GM12865 (cell line): ENCODE results near the gene ACTL7A.

Experiments
- DNase-seq: peaks from one replicate; pipeline ENCODE4 v3.0.0; 2010; ENCODE audit warnings: low read depth
- H3K4me3 ChIP-seq: 2 replicates; pipeline ENCODE4 v1.5.1; 2011; ENCODE audit warnings: mild to moderate bottlenecking, low read depth, low read length, control low read depth
- CTCF ChIP-seq: IDR thresholded peaks from 2 replicates; pipeline ENCODE4 v1.5.1; 2011; ENCODE audit warnings: low read length, control low read depth, low read depth, inconsistent platforms; ENCODE audit not compliant: insufficient read depth; ENCODE audit errors: missing control alignments

Gene ACTL7A

GRCh38 chr9:108830272-108830671 lies 31.8 kb upstream of the ACTL7A start:
- H3K4me3 ChIP-seq = no peak overlapping the region
- no peak for DNase-seq
- no peak for TF ChIP-seq CTCF

DNA sequence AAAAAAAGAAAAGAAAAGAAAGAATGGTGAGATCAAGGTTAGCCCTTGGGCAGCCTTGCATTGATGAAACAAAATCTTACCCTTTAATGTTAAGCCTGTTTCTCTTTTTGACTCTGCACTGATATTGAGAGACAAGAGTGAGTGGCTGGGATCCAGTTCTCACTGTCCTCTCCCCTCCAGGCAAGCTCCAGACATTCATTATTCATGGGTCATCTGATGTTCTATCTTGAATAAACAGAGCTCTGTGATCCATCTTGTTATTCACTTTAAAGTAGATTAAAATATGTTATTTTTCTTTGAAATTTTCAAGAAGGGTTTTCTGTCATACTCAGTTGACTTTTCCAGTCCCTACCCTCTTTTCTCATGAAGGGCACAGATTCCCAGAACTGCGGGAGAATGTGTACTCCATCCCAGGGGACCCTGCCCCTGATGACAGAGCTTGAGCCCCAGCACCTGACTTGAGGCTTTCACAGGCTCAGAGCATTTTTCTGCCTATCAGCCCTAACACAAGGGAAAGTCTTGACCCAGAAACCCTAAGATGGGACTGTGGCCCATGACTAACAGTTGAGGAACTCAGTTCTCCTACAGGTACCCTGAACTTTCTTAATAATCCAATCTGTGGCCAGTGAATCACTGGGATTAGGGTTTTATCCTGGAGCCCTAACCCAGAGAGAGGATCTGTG lies 30.4 kb upstream of the ACTL7A start:
- TF ChIP-seq CTCF = no peak
- no peak for DNase-seq

GRCh38 chr9:108832179-108832500 lies 29.9 kb upstream of the ACTL7A start:
- no peak overlapping the region for H3K4me3 ChIP-seq
- TF ChIP-seq CTCF = no peak
- DNase-seq = no peak

More for the DNA sequence above, 30.4 kb upstream of the ACTL7A start:
- no peak overlapping the region for H3K4me3 ChIP-seq

- no peak for TF ChIP-seq CTCF
- no peak overlapping the region for H3K4me3 ChIP-seq
- no peak for DNase-seq
These were observed 27.0 kb upstream of the ACTL7A start for GRCh38 chr9:108834959-108835665.

- no peak overlapping the region for H3K4me3 ChIP-seq
- no peak for TF ChIP-seq CTCF
- no peak for DNase-seq
These were observed 26.2 kb upstream of the ACTL7A start for GRCh38 chr9:108835831-108836230.

GRCh38 chr9:108836319-108836718 lies 25.7 kb upstream of the ACTL7A start:
- TF ChIP-seq CTCF = no peak
- DNase-seq = no peak

More at GRCh38 chr9:108836319-108836718, 25.7 kb upstream of the ACTL7A start:
- no peak overlapping the region for H3K4me3 ChIP-seq
